HepG2 (cell line): ENCODE measurements around the gene TBXA2R. TPM values are rescaled to one million over a fixed set of nuclear protein-coding genes. Genes with fewer than 3 reads are reported as not detected.

ENCODE experiments used
- ARNT ChIP-seq: fragments of 450-650 bp; IDR thresholded peaks from 2 replicates; pipeline ENCODE4 v1.6.1; 2017
- DR1 ChIP-seq: sonication (generic); formaldehyde crosslinking; IDR thresholded peaks from 2 replicates; pipeline ENCODE4 v1.8.0; 2021; ENCODE audit warnings: mild to moderate bottlenecking, missing genetic modification reagents, inconsistent platforms
- GTF3A ChIP-seq: sonication (generic); formaldehyde crosslinking; conservative IDR thresholded peaks from 2 replicates; pipeline ENCODE4 v1.4.0; 2020; ENCODE audit warnings: mild to moderate bottlenecking, missing genetic modification reagents
- HOXA7 ChIP-seq: sonication (generic); formaldehyde crosslinking; IDR thresholded peaks from 2 replicates; pipeline ENCODE4 v1.8.1; 2022; ENCODE audit warnings: mild to moderate bottlenecking, missing genetic modification reagents, moderate library complexity
- KLF15 ChIP-seq: sonication (generic); formaldehyde crosslinking; IDR thresholded peaks from 2 replicates; pipeline ENCODE4 v1.8.1; 2023; ENCODE audit warnings: borderline replicate concordance, mild to moderate bottlenecking, inconsistent platforms, missing genetic modification reagents, mixed read lengths
- KLF16 ChIP-seq, 2 experiments: sonication (generic) in 1 of 2; formaldehyde crosslinking in 1 of 2; IDR thresholded peaks; 2 replicates each; pipeline versions ENCODE4 v1.6.1 to v1.8.0; 2016 to 2023; ENCODE audit warnings: missing genetic modification reagents in 2 of 2, missing compliant biosample characterization in 1 of 2
- MIER3 ChIP-seq: IDR thresholded peaks from 2 replicates; pipeline ENCODE4 v1.6.1; 2016; ENCODE audit warnings: missing compliant biosample characterization, borderline replicate concordance
- MTA3 ChIP-seq: sonication (generic); formaldehyde crosslinking; IDR thresholded peaks from 2 replicates; pipeline ENCODE4 v1.4.0; 2020; ENCODE audit warnings: missing genetic modification reagents
- NFYB ChIP-seq: sonication (generic); formaldehyde crosslinking; IDR thresholded peaks from 2 replicates; pipeline ENCODE4 v1.4.0; 2020; ENCODE audit warnings: missing genetic modification reagents
- PRPF4 ChIP-seq: fragments of 200-400 bp; formaldehyde crosslinking; IDR thresholded peaks from 2 replicates; pipeline ENCODE4 v1.6.1; 2016; ENCODE audit warnings: low read length, low read depth; ENCODE audit not compliant: poor library complexity, severe bottlenecking
- SIN3A ChIP-seq: IDR thresholded peaks from 2 replicates; pipeline ENCODE4 v1.6.1; 2011; ENCODE audit warnings: low read depth, mild to moderate bottlenecking, control low read depth, low read length, borderline replicate concordance
- SRY ChIP-seq: sonication (generic); formaldehyde crosslinking; IDR thresholded peaks from 2 replicates; pipeline ENCODE4 v1.8.0; 2022; ENCODE audit warnings: mild to moderate bottlenecking, missing genetic modification reagents
- ZMYM2 ChIP-seq: sonication (generic); formaldehyde crosslinking; IDR thresholded peaks from 2 replicates; pipeline ENCODE4 v1.8.0; 2022; ENCODE audit warnings: mild to moderate bottlenecking, missing genetic modification reagents
- ZNF10 ChIP-seq: sonication (generic); formaldehyde crosslinking; IDR thresholded peaks from 2 replicates; pipeline ENCODE4 v1.4.0; 2020; ENCODE audit warnings: mild to moderate bottlenecking, low read depth, missing genetic modification reagents, borderline replicate concordance
- ZNF232 ChIP-seq: sonication (generic); formaldehyde crosslinking; IDR thresholded peaks from 2 replicates; pipeline ENCODE4 v1.4.0; 2020; ENCODE audit warnings: missing genetic modification reagents, borderline replicate concordance
- ZNF543 ChIP-seq: sonication (generic); formaldehyde crosslinking; IDR thresholded peaks from 2 replicates; pipeline ENCODE4 v1.4.0; 2020; ENCODE audit warnings: mild to moderate bottlenecking, missing genetic modification reagents
- ZNF619 ChIP-seq: sonication (generic); formaldehyde crosslinking; IDR thresholded peaks from 2 replicates; pipeline ENCODE4 v1.4.0; 2020; ENCODE audit warnings: mild to moderate bottlenecking, missing genetic modification reagents
- ZZZ3 ChIP-seq: sonication (generic); formaldehyde crosslinking; IDR thresholded peaks from 2 replicates; pipeline ENCODE4 v1.4.0; 2020; ENCODE audit warnings: missing genetic modification reagents, mild to moderate bottlenecking, borderline replicate concordance
- polyA plus RNA-seq, 8 experiments: library from polyadenylated mRNA; depleted of rRNA in 3 of 8; stranded (reverse) in 7 of 8; unstranded in 1 of 8; fragments of >200 nt; fragmentation: Illumina TruSeq in 4 of 8; extraction: Trizol in 4 of 8; gene quantifications; 2 replicates each; pipeline versions ENCODE4 v1.2.1 to v1.2.3, GENCODE V29; 2011 to 2016; ENCODE audit warnings: low read depth in 4 of 8, missing spikeins in 1 of 8, mixed read lengths in 1 of 8; ENCODE audit not compliant: insufficient read depth in 1 of 8
- total RNA-seq, 5 experiments: library from RNA; depleted of rRNA; stranded (reverse); fragments of >200 nt; fragmentation: Illumina TruSeq; extraction: Trizol; gene quantifications; 2 replicates each; pipeline ENCODE4 v1.2.3, GENCODE V29; 2016; ENCODE audit warnings: low read depth in 1 of 5
- TF ChIP-seq, protein P1 (sequence below): sonication (generic); formaldehyde crosslinking; IDR thresholded peaks from 2 replicates; pipeline ENCODE4 v1.8.0; 2022; ENCODE audit warnings: mild to moderate bottlenecking, missing genetic modification reagents, borderline replicate concordance
- TF ChIP-seq, protein P2 (sequence below): sonication (generic); formaldehyde crosslinking; IDR thresholded peaks from 2 replicates; pipeline ENCODE4 v1.4.0; 2020; ENCODE audit warnings: mild to moderate bottlenecking, missing genetic modification reagents
- TF ChIP-seq, protein P3 (sequence below): sonication (generic); formaldehyde crosslinking; IDR thresholded peaks from 2 replicates; pipeline ENCODE4 v1.5.0; 2020; ENCODE audit warnings: missing genetic modification reagents
- TF ChIP-seq, protein P4 (sequence below): sonication (generic); formaldehyde crosslinking; IDR thresholded peaks from 2 replicates; pipeline ENCODE4 v1.5.1; 2020; ENCODE audit warnings: missing genetic modification reagents, mild to moderate bottlenecking, borderline replicate concordance

Gene TBXA2R
- total and polyA plus RNA-seq, 2 of the 13 experiments (the other 11 are each of a cell fraction or from before 2014, with no cell fraction given), result 0.09 TPM; not detected in 1

DNA sequence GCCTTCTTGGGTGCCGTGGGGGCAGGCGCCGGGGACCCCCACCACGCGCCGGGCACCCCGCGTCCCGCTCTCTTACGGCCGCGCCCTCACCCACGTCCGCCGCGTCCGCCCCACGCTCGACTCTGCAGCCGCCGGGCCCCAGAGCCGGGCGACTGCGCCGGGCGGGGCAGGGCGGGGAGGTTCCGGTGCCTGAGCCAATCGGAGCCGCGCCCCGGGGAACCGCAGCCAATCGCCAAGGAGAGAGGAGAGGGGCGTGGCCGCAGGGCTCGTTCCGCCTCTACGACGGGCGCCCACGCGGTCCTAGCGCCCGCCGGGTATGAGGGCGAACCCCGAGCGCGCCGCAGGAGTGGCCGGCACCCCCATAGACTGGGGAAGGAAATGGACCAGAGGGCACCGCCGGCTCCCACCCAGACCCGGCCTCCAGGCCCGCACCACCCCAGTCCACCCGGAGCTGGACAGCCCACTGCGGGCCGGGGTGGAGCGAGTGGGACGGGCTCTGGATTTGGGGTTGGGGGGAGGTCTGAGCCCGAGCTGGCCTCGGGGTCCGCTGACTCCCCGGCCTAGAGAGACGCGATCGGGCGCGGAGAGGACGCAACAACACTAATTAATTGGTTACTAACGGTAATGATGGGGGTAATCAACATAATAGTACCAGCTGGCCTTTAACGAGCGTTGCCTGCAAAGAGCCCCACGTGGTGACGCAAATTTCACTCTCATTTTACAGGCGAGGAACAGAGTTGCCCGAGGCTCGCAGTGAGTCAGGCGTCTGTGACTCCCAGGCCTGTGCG, 49.0 kb downstream of the TBXA2R start, which contains the start of gene MFSD12 (continued):
- TF ChIP-seq, protein P1, sequence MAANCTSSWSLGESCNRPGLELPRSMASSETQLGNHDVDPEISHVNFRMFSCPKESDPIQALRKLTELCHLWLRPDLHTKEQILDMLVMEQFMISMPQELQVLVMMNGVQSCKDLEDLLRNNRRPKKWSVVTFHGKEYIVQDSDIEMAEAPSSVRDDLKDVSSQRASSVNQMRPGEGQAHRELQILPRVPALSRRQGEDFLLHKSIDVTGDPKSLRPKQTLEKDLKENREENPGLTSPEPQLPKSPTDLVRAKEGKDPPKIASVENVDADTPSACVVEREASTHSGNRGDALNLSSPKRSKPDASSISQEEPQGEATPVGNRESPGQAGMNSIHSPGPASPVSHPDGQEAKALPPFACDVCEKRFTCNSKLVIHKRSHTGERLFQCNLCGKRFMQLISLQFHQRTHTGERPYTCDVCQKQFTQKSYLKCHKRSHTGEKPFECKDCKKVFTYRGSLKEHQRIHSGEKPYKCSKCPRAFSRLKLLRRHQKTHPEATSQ, result no peak
- TF ChIP-seq, protein P2, sequence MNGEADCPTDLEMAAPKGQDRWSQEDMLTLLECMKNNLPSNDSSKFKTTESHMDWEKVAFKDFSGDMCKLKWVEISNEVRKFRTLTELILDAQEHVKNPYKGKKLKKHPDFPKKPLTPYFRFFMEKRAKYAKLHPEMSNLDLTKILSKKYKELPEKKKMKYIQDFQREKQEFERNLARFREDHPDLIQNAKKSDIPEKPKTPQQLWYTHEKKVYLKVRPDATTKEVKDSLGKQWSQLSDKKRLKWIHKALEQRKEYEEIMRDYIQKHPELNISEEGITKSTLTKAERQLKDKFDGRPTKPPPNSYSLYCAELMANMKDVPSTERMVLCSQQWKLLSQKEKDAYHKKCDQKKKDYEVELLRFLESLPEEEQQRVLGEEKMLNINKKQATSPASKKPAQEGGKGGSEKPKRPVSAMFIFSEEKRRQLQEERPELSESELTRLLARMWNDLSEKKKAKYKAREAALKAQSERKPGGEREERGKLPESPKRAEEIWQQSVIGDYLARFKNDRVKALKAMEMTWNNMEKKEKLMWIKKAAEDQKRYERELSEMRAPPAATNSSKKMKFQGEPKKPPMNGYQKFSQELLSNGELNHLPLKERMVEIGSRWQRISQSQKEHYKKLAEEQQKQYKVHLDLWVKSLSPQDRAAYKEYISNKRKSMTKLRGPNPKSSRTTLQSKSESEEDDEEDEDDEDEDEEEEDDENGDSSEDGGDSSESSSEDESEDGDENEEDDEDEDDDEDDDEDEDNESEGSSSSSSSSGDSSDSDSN (CRISPR knock-in tag), result peak; percentile 24; the same call in 1 of the 2 replicates
- TF ChIP-seq GTF3A (no peak), KLF15 (no peak), HOXA7 (no peak), SIN3A (0 out of 2 replicates have a peak, but pooled peaks have one; percentile 31), ARNT (no peak), MTA3 (no peak), KLF16 (CRISPR knock-in tag; IDR thresholded peaks at IDR 0.05) (peak in 1 of 2 experiments; percentile 61; a peak in 1 of 4 replicates), DR1 (CRISPR knock-in tag) (no peak), SRY (CRISPR knock-in tag) (0 out of 2 replicates have a peak, but pooled peaks have one; percentile 40), PRPF4 (no peak), ZNF10 (CRISPR knock-in tag) (no peak), ZNF232 (CRISPR knock-in tag) (no peak; the same call in 1 of the 2 replicates), ZNF619 (CRISPR knock-in tag) (no peak; the same call in 1 of the 2 replicates), MIER3 (CRISPR knock-in tag) (no peak; the same call in 1 of the 2 replicates), NFYB (CRISPR knock-in tag) (peak; percentile 95), ZMYM2 (CRISPR knock-in tag) (no peak), ZNF543 (0 out of 2 replicates have a peak, but pooled peaks have one; percentile 62), ZZZ3 (no peak)
- TF ChIP-seq, protein P3, sequence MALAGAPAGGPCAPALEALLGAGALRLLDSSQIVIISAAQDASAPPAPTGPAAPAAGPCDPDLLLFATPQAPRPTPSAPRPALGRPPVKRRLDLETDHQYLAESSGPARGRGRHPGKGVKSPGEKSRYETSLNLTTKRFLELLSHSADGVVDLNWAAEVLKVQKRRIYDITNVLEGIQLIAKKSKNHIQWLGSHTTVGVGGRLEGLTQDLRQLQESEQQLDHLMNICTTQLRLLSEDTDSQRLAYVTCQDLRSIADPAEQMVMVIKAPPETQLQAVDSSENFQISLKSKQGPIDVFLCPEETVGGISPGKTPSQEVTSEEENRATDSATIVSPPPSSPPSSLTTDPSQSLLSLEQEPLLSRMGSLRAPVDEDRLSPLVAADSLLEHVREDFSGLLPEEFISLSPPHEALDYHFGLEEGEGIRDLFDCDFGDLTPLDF (CRISPR knock-in tag), result no peak
- TF ChIP-seq, protein P4, sequence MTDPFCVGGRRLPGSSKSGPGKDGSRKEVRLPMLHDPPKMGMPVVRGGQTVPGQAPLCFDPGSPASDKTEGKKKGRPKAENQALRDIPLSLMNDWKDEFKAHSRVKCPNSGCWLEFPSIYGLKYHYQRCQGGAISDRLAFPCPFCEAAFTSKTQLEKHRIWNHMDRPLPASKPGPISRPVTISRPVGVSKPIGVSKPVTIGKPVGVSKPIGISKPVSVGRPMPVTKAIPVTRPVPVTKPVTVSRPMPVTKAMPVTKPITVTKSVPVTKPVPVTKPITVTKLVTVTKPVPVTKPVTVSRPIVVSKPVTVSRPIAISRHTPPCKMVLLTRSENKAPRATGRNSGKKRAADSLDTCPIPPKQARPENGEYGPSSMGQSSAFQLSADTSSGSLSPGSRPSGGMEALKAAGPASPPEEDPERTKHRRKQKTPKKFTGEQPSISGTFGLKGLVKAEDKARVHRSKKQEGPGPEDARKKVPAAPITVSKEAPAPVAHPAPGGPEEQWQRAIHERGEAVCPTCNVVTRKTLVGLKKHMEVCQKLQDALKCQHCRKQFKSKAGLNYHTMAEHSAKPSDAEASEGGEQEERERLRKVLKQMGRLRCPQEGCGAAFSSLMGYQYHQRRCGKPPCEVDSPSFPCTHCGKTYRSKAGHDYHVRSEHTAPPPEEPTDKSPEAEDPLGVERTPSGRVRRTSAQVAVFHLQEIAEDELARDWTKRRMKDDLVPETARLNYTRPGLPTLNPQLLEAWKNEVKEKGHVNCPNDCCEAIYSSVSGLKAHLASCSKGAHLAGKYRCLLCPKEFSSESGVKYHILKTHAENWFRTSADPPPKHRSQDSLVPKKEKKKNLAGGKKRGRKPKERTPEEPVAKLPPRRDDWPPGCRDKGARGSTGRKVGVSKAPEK, result no peak
